Muscle layer of duodenum (tissue), 2 donors: Measurements from ENCODE around the gene C9orf78.

Experiments used
- H3K27ac ChIP-seq: one replicate; pipeline ENCODE4 v1.7.0; 2013; ENCODE audit warnings: mild to moderate bottlenecking, low read length
- H3K27me3 ChIP-seq: one replicate; pipeline ENCODE4 v1.7.0; 2013; ENCODE audit warnings: low read depth, mild to moderate bottlenecking, control low read depth, low read length
- H3K36me3 ChIP-seq, 2 donors: one replicate each; pipeline ENCODE4 v1.7.0; 2013; ENCODE audit warnings: low read length in 2 of 2, control low read depth in 1 of 2, mild to moderate bottlenecking in 1 of 2; ENCODE audit not compliant: insufficient read depth in 2 of 2, control insufficient read depth in 1 of 2
- H3K4me1 ChIP-seq, 2 donors: one replicate each; pipeline ENCODE4 v1.7.0; 2013; ENCODE audit warnings: low read length in 2 of 2, mild to moderate bottlenecking in 2 of 2, control low read depth in 1 of 2, moderate library complexity in 1 of 2; ENCODE audit not compliant: insufficient read depth in 2 of 2, control insufficient read depth in 1 of 2
- H3K4me3 ChIP-seq, 2 donors: one replicate each; pipeline ENCODE4 v1.7.0; 2013; ENCODE audit warnings: low read length in 2 of 2, low read depth in 1 of 2, mild to moderate bottlenecking in 1 of 2
- H3K9me3 ChIP-seq, 2 donors: one replicate each; pipeline ENCODE4 v1.7.0; 2013; ENCODE audit warnings: low read length in 2 of 2, control low read depth in 1 of 2, mild to moderate bottlenecking in 1 of 2; ENCODE audit not compliant: control insufficient read depth in 1 of 2
- donor health status: healthy.

C9orf78 gene

DNA sequence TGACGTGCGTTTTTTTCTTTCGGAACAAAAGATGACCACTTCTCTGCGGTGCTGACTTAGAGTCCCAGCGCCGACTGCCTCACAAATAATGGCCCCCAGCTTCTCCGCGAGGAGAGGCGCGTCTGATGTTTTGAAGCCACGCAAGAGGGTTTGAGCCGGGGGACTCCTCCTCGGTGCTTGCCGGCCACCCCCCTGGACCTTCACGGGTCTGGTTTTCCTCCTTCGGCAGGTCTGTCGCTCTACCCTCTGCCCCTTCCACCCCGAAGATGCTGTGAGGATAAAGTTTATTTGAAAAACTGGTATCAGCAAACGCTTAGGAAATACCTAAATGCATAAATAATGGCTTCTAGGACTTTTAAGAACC is 767 bp upstream of the C9orf78 start:
- H3K27ac ChIP-seq: peak overlapping the region; percentile 33
- peak overlapping the region; percentile 93 to 99 for H3K4me3 ChIP-seq
- no peaks in the 10 kb centered on the region for H3K9me3 ChIP-seq
- peaks cover 7 to 29% of the 10 kb centered on the region in 2 donors for H3K4me1 ChIP-seq
- no peaks in the 10 kb centered on the region for H3K27me3 ChIP-seq
- peaks cover 13% of the 10 kb centered on the region in 2 donors for H3K36me3 ChIP-seq

DNA sequence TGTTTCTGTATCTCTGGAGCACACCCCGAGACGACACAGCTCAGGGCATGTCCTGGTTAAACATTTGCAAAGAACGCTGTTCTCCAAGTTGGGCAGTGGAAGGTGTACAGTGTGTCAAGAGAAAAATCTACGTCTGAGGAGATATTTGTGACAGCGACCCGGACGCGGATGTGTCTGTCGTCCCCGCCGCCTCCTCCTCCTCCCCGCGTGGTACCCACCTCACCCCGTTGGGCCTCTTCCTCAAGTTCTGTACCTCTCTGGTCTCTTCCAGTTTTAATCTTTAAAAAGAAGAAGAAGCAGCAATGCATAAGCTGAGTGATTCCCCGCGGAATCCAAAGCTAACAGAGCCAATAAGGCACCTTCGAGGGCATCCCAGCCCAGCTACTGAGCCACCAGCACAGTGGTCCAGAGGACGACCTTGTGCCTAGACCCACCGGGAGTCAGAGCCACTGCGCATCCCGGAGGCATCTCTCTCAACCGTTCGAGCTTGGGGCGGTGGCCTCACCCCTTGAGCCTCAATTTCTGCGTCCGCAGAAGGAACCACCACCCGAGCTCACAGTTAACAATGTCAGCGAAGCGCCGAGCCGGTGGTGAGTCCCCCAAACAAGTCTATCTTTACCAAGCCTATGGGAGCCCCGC is 467 bp downstream of the C9orf78 start:
- Histone ChIP-seq H3K4me3 (peak overlapping the region; percentile 93 to 99), H3K4me1 (peaks cover 7 to 29% of the 10 kb centered on the region in 2 donors), H3K27ac (peak overlapping the region; percentile 92), H3K36me3 (peaks cover 23 to 25% of the 10 kb centered on the region in 2 donors), H3K27me3 (no peaks in the 10 kb centered on the region), H3K9me3 (no peaks in the 10 kb centered on the region)

DNA sequence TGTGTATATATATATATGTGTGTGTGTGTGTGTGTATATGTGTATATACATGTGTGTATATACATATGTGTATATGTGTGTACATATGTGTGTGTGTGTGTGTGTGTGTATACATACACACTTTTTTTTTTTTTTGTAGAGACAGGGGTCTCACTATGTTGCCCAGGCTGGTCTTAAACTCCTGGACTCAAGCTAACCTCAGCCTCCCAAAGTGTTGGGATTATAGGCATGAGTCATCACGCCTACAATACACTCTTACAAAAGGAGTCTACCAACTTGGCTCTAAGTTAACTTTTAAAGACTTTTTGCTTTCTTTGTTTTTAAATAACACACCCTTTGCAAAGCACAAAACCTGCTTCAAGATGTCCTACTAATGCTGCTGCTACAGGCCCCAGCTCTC is 2.1 kb downstream of the C9orf78 start:
- no peaks in the 10 kb centered on the region for H3K9me3 ChIP-seq
- no peaks in the 10 kb centered on the region for H3K27me3 ChIP-seq
- no peak overlapping the region for H3K27ac ChIP-seq
- H3K4me1 ChIP-seq: peaks cover 7 to 29% of the 10 kb centered on the region in 2 donors
- no peak overlapping the region for H3K4me3 ChIP-seq
- peaks cover 32 to 40% of the 10 kb centered on the region in 2 donors for H3K36me3 ChIP-seq

DNA sequence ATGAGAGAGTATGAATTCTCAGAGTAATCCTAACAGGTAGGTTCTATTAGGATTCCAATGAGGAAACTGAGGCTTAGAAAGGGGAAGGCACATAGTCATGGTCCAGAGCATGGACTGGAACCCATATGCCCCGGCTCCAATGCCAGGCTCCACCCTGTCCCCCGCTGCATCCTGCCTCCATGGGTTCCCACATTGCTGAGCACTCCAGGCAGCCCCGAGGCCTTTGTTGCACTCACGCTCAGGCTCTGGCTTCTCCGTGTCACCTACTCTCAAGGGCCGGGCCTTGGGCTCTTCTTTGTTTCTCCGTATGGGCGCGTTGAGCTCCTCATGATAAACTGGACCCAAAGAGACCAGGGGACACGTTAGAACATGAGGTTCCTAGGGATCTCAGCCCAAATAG is 6.1 kb downstream of the C9orf78 start:
- peaks cover 32 to 41% of the 10 kb centered on the region in 2 donors for H3K36me3 ChIP-seq
- peaks cover 0 to 9% of the 10 kb centered on the region in 2 donors for H3K4me1 ChIP-seq
- H3K4me3 ChIP-seq: no peak overlapping the region
- H3K9me3 ChIP-seq: no peaks in the 10 kb centered on the region
- H3K27me3 ChIP-seq: no peaks in the 10 kb centered on the region
- H3K27ac ChIP-seq: no peak overlapping the region

DNA sequence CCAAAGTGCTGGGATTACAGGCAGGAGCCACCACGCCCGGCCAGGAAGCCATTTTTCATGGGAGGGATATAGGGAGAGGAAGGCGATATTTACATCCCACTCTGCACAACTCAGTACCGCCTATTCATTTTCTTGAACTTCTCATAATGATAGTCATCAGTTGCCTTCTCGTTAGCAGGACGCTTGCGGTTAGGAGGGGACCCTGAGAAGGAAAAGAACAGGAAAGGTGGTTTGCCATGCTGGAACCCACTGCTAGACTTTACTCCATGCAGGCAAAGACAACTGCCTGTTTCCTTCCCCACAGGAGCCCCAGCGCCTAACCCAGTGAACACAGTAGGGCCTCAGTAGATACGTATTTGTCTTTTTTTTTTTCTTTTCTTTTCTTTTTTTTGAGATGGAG is 7.0 kb downstream of the C9orf78 start:
- no peaks in the 10 kb centered on the region for H3K9me3 ChIP-seq
- H3K36me3 ChIP-seq: peaks cover 32 to 41% of the 10 kb centered on the region in 2 donors
- no peaks in the 10 kb centered on the region for H3K27me3 ChIP-seq
- H3K4me1 ChIP-seq: peaks cover 0 to 2% of the 10 kb centered on the region in 2 donors
- no peak overlapping the region for H3K27ac ChIP-seq
- no peak overlapping the region for H3K4me3 ChIP-seq

DNA sequence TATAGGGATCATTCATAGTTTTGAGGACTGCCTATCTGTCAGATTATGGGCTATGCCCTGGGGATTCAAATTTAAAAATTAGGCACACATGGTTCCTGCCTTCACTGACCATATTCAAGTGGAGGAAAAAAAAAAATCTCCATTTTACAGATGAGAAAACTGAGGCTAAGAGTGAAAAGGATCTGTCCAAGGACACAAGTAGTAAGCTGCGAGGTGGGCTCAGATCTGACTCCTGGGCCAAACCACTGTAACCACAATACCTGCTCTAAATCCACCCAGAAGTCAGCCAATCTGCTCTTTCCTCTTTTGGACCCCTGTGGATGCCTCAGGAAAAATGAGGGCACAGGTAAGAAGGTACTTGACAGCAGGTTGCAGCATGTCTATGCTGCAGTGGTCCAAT is 8.3 kb downstream of the C9orf78 start:
- H3K4me1 ChIP-seq: peaks cover 0 to 9% of the 10 kb centered on the region in 2 donors
- no peak overlapping the region for H3K4me3 ChIP-seq
- no peaks in the 10 kb centered on the region for H3K9me3 ChIP-seq
- H3K36me3 ChIP-seq: peaks cover 35 to 44% of the 10 kb centered on the region in 2 donors
- no peaks in the 10 kb centered on the region for H3K27me3 ChIP-seq
- H3K27ac ChIP-seq: no peak overlapping the region

DNA sequence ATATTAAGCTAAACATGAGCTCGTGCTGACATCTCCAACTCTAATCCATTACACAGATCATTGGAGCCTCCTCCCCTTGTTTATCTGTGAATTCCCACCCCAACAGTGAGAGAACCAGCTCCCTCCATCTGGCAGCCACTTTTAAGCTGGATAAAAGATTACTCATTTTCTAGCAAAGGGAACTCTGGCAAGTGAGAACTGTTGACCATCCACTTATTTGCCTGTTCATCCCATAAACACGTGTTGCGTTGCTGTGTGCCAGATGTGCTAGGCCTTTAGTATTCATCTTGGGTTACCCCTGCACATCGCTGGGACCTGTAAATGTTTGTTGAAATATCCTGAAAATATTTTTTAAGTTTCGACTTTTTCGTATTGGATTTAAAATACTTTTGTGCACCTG is 8.7 kb downstream of the C9orf78 start:
- Histone ChIP-seq H3K27ac (no peak overlapping the region), H3K4me1 (peaks cover 0 to 9% of the 10 kb centered on the region in 2 donors), H3K9me3 (no peaks in the 10 kb centered on the region), H3K36me3 (peaks cover 31 to 45% of the 10 kb centered on the region in 2 donors), H3K27me3 (no peaks in the 10 kb centered on the region), H3K4me3 (no peak overlapping the region)

DNA sequence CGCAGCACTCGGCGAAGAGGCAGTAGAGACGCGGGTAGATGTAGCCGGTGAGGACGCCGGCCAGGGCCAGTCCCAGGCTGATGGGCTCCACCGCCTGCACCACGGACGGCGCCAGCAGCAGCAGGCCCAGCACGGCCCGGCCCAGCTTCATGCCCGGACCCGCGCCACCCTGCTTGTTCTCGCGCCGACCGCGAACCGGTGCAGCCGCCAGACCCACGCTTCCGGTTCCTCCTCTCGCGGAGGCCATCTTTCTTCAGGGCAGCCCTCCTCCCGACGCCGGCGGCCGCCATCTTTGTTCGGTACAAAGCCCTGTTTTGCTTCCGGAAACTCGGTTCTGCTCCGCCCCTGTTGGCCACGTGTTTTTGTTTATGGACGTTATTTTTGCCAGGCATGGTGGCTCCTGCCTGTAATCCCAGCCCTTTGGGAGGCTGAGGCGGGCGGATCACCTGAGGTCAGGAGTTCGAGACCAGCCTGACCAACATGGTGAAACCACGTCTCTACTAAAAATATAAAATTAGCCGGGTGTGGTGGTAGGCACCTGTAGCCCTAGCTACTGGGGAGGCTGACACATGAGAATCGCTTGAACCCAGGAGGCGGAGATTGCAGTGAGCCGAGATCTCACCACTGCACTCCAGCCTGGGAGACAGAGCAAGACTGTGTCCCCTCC is 11.0 kb downstream of the C9orf78 start, which contains the start of gene TOR1A:
TOR1A (minus strand) TSS at position 202 of the 667 bp plus-strand sequence; CDS start at position 151, 51 bp downstream.
- H3K27ac ChIP-seq: no peak within 1 kb of the TSS
- H3K4me1 ChIP-seq: peaks cover 0 to 9% of the 10 kb centered on the region in 2 donors
- H3K9me3 ChIP-seq: no peaks in the 10 kb centered on the region
- H3K36me3 ChIP-seq: peaks cover 10 to 37% of the 10 kb centered on the region in 2 donors
- H3K27me3 ChIP-seq: no peaks in the 10 kb centered on the region
- H3K4me3 ChIP-seq: peak within 1 kb of the TSS; percentile 59 to 86

DNA sequence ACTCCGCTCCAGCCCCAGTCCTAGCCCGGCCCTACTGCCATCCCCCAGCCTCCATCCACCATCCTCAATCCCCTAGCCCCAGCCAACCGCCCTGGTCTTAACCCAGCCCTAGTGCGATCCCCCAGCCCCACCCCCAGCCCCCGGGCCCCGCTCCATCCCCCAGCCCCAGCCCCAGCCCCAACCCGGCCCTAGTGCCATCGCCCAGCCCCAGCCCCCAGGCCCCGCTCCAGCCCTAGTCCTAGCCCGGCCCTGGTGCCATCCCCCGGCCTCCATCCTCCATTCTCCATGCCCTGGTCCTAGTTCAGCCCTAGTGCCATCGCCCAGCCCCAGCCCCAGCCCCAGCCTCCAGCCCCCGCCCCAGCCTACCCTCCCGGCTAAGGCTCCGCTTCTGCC is 11.5 kb downstream of the C9orf78 start:
- no peak overlapping the region for H3K27ac ChIP-seq
- H3K4me1 ChIP-seq: peaks cover 0 to 9% of the 10 kb centered on the region in 2 donors
- peaks cover 11 to 37% of the 10 kb centered on the region in 2 donors for H3K36me3 ChIP-seq
- no peaks in the 10 kb centered on the region for H3K27me3 ChIP-seq
- H3K9me3 ChIP-seq: no peaks in the 10 kb centered on the region
- peak overlapping the region; percentile 53 to 86 for H3K4me3 ChIP-seq

DNA sequence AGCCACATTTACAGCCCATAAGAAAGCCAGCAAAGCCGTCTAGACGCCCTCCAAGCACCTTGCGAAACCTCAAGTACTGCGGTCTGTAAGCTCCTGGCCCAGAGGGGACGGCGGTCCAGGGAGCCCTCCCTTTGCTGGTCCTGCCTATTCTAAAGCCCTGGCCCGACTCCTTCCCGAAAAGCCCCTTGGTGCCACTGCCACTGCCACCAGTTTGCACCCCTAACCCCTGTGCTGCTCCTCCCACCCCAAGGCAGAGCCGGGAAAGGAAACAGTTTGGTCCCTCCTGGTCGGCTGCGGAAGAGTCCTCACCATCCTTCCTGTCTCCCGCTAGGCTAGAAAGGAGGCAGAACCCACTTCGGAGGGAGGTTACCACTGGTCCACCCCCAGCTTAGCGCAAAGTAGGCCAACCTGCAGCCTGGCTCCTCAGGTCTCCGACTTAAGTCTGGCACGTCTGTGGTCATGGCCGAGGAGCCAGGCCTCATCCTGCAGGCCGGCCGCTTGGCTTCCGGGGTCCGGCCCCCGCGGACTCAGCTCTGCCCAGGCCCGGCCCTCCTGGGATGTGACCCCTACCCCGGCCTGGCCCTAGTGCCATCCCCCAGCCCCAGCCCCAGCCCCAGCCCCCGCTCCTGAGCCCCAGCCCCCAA is 12.1 kb downstream of the C9orf78 start:
- H3K36me3 ChIP-seq: peaks cover 15 to 38% of the 10 kb centered on the region in 2 donors
- H3K27ac ChIP-seq: no peak overlapping the region

More for the DNA sequence above, 12.1 kb downstream of the C9orf78 start:
- H3K4me1 ChIP-seq: peaks cover 0 to 9% of the 10 kb centered on the region in 2 donors
- H3K9me3 ChIP-seq: no peaks in the 10 kb centered on the region
- no peaks in the 10 kb centered on the region for H3K27me3 ChIP-seq
- peak overlapping the region; percentile 59 to 86 for H3K4me3 ChIP-seq
